ENCODE results near the gene CUX1. TPM values are rescaled to one million over a fixed set of nuclear protein-coding genes. Genes with fewer than 3 reads are reported as not detected.

The CUX1 gene
- total and polyA plus RNA-seq, 4 donors: 40.5 to 138 (median 69.1) TPM

- DNase-seq (peak; percentile 78 to 86 (median 78)), ATAC-seq (ENCODE audit: insufficient read depth, low FRiP score) (no peak)
- peaks cover 0 to 11% (median 0%) of the 10 kb centered on the region in 5 donors for H3K4me1 ChIP-seq (ENCODE audit: control insufficient read depth in 5 of 5, insufficient read depth in 5 of 5, low read length in 5 of 5)
- peaks cover 0 to 4% (median 0%) of the 10 kb centered on the region in 4 donors for H3K36me3 ChIP-seq (ENCODE audit: control insufficient read depth in 4 of 4, insufficient read depth in 4 of 4, low read length in 4 of 4)
- 75 to 86% methylated on average over 13 of the region's 13 CpGs for WGBS, 2 donors
- H3K27me3 ChIP-seq (ENCODE audit: control insufficient read depth in 3 of 3, insufficient read depth in 3 of 3, low read length in 2 of 3): no peaks in the 10 kb centered on the region
- H3K9ac ChIP-seq (ENCODE audit: insufficient read depth in 1 of 2, low read length in 2 of 2): no peak overlapping the region
- no peaks in the 10 kb centered on the region for H3K9me3 ChIP-seq (ENCODE audit: control insufficient read depth in 4 of 4, insufficient read depth in 3 of 4, low read length in 3 of 4)
- TF ChIP-seq CTCF (IDR thresholded peaks at IDR 0.05; ENCODE audit: control extremely low read depth, extremely low read depth): no peak
- no peak overlapping the region for H3K27ac ChIP-seq (ENCODE audit: low read depth in 1 of 2, low read length in 1 of 2)
- H3K4me3 ChIP-seq: no peak overlapping the region
Observed at GRCh38 chr7:102270178-102270887, 452.9 kb downstream of the CUX1 start.

DNA sequence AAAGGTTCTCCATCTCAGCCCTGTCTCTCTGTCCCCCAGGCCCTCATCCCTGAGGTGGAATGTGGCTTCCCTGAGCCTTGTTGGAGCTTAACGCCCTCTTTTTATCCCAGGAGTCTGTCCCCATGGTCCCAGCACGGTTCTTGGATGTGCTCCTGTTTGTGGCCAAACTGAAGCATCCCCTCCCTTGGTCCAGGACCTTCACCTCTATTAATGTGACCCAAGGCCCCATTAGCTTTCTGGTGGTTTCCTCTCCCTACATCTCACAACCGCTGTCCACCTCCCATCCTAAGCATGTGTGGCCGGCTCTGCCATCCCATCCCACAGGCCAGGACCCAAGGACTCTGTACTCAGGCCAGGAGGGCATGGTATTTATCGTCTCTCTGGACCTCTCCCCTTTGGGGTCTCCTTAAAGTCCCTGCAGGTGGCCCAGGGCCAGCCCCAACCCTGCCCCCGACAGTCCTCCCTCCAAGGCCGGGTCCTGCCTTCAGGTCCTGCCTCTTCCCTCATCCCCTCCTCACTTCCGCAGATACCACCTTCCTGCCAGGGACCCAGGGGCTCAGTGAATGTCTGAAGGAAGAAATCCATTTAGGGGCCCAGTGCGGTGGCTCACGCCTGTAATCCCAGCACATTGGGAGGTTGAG lies 453.9 kb downstream of the CUX1 start:
- Histone ChIP-seq H3K36me3 (ENCODE audit: control insufficient read depth in 4 of 4, insufficient read depth in 4 of 4, low read length in 4 of 4) (peaks cover 0 to 4% (median 0%) of the 10 kb centered on the region in 4 donors), H3K27me3 (ENCODE audit: control insufficient read depth in 3 of 3, insufficient read depth in 3 of 3, low read length in 2 of 3) (no peaks in the 10 kb centered on the region), H3K27ac (ENCODE audit: low read depth in 1 of 2, low read length in 1 of 2) (no peak overlapping the region), H3K9me3 (ENCODE audit: control insufficient read depth in 4 of 4, insufficient read depth in 3 of 4, low read length in 3 of 4) (no peaks in the 10 kb centered on the region), H3K4me3 (no peak overlapping the region), H3K4me1 (ENCODE audit: control insufficient read depth in 5 of 5, insufficient read depth in 5 of 5, low read length in 5 of 5) (peaks cover 0 to 11% (median 0%) of the 10 kb centered on the region in 5 donors), H3K9ac (ENCODE audit: insufficient read depth in 1 of 2, low read length in 2 of 2) (no peak overlapping the region)
- 94 to 97% methylated on average over 10 of the region's 10 CpGs for WGBS, 2 donors
- ATAC-seq (ENCODE audit: insufficient read depth, low FRiP score): no peak
- DNase-seq: no peak
- no peak for TF ChIP-seq CTCF (IDR thresholded peaks at IDR 0.05; ENCODE audit: control extremely low read depth, extremely low read depth)

DNA sequence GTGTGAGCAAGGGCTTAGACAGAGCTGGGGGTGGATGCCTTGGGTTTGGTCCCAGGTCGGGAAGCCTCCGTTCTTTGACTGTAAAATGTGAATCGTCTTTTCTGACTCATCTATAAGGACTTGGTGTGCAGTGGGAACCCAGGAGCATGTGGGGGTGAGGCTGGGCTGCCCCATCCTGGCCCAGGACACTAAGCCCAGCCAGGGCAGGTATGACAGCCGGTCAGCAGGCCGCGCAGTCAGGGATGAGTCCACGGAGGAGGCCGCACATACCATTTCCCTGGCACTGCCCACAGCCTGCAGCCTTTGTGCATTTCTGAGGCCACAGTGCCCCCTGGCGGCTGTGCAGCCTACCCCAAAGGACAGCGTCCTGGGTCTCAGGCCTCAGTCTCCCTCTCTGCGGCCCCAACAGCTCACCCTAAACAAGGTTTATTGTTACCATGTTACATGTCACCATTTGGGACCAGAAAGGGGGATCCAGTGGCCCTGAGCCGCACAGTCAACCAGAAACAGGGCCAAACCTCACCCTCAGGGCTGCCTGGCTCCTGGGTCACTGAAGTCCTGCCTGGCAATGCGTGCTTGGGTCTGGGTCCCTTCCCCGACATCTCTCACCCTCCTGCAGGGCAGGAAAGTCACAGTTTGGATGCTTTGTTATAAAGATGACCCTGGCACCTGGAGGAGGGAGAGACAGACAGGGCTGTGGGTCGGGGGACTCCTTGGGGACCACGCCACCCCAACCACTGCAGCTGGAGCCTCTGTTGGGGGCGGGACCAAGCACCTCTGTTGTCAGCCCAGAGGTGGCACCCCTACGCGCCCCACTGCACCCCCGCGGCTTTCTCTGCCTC lies 454.9 kb downstream of the CUX1 start:
- Histone ChIP-seq H3K27ac (ENCODE audit: low read depth in 1 of 2, low read length in 1 of 2) (no peak overlapping the region), H3K36me3 (ENCODE audit: control insufficient read depth in 4 of 4, insufficient read depth in 4 of 4, low read length in 4 of 4) (peaks cover 0 to 4% (median 0%) of the 10 kb centered on the region in 4 donors), H3K4me3 (no peak overlapping the region), H3K9me3 (ENCODE audit: control insufficient read depth in 4 of 4, insufficient read depth in 3 of 4, low read length in 3 of 4) (no peaks in the 10 kb centered on the region), H3K4me1 (ENCODE audit: control insufficient read depth in 5 of 5, insufficient read depth in 5 of 5, low read length in 5 of 5) (peaks cover 0 to 11% (median 0%) of the 10 kb centered on the region in 5 donors), H3K9ac (ENCODE audit: insufficient read depth in 1 of 2, low read length in 2 of 2) (no peak overlapping the region), H3K27me3 (ENCODE audit: control insufficient read depth in 3 of 3, insufficient read depth in 3 of 3, low read length in 2 of 3) (no peaks in the 10 kb centered on the region)
- ATAC-seq (ENCODE audit: insufficient read depth, low FRiP score) (peak; percentile 90), DNase-seq (peak; percentile 68 to 74 (median 72))
- WGBS, 2 donors: 51 to 53% methylated on average over 21 of the region's 21 CpGs
- TF ChIP-seq CTCF (IDR thresholded peaks at IDR 0.05; ENCODE audit: control extremely low read depth, extremely low read depth): peak; percentile 94
